HEK293 (cell line): ENCODE data around the gene TTC16.

ENCODE experiments used
- CTCF ChIA-PET: fragments of 350-600 bp; formaldehyde crosslinking; extraction: SDS; loops from one replicate; lab custom pipeline; 2021; ENCODE audit warnings: antibody characterized with exemption; lab: Yijun Ruan, JAX
- POLR2A ChIA-PET: fragments of 300-600 bp; formaldehyde crosslinking; extraction: SDS; loops from one replicate; lab custom pipeline; 2020; ENCODE audit warnings: antibody characterized with exemption, inconsistent platforms; lab: Yijun Ruan, JAX
- H3K27ac ChIP-seq: fragments of 200-500 bp; sonication (Bioruptor generic); 2 replicates; pipeline ENCODE4 v1.5.1; 2014; ENCODE audit warnings: low read depth, low read length, control low read depth, inconsistent platforms; ENCODE audit errors: extremely low read depth
- H3K36me3 ChIP-seq, 2 experiments: fragments of 200-500 bp in 1 of 2; sonication (Bioruptor generic) in 1 of 2; 1 replicate in 1 of 2; 2 replicates in 1 of 2; pipeline ENCODE4 v1.5.1; 2014 to 2017; ENCODE audit warnings: inconsistent platforms in 2 of 2, low read length in 2 of 2; ENCODE audit not compliant: control insufficient read depth in 2 of 2, insufficient read depth in 1 of 2
- H3K4me1 ChIP-seq: fragments of 200-500 bp; sonication (Bioruptor generic); 2 replicates; pipeline ENCODE4 v1.5.1; 2014; ENCODE audit warnings: mild to moderate bottlenecking, low read length, inconsistent platforms; ENCODE audit not compliant: control insufficient read depth, insufficient read depth
- H3K4me3 ChIP-seq: 2 replicates; pipeline ENCODE4 v1.5.1; 2011; ENCODE audit warnings: low read depth, mild to moderate bottlenecking, control low read depth, low read length, moderate library complexity
- H3K9me3 ChIP-seq: fragments of 200-500 bp; sonication (Bioruptor generic); 2 replicates; pipeline ENCODE4 v1.5.1; 2014; ENCODE audit warnings: low read depth, low read length, inconsistent platforms; ENCODE audit not compliant: control insufficient read depth, insufficient read depth
- BCL11A ChIP-seq: fragments of 450-650 bp; formaldehyde crosslinking; IDR thresholded peaks from 2 replicates; pipeline ENCODE4 v1.5.1; 2016; ENCODE audit warnings: low read depth, missing biosample characterization, missing genetic modification characterization
- EGR2 ChIP-seq: fragments of 450-650 bp; formaldehyde crosslinking; IDR thresholded peaks from 2 replicates; pipeline ENCODE4 v1.5.1; 2016; ENCODE audit warnings: low read depth, missing biosample characterization, missing genetic modification characterization
- ELK4 ChIP-seq: IDR thresholded peaks from 2 replicates; pipeline ENCODE4 v1.6.1; 2011; ENCODE audit warnings: mild to moderate bottlenecking, low read depth, low read length, borderline replicate concordance
- SP7 ChIP-seq: fragments of 450-650 bp; formaldehyde crosslinking; IDR thresholded peaks from 2 replicates; pipeline ENCODE4 v1.5.1; 2016; ENCODE audit warnings: missing biosample characterization, missing genetic modification characterization
- TRIM28 ChIP-seq: IDR thresholded peaks from 2 replicates; pipeline ENCODE4 v1.6.1; 2011; ENCODE audit warnings: low read length, control low read depth, borderline replicate concordance
- YY1 ChIP-seq: fragments of 450-650 bp; formaldehyde crosslinking; IDR thresholded peaks from 2 replicates; pipeline ENCODE4 v1.5.1; 2018; ENCODE audit warnings: missing biosample characterization, missing genetic modification characterization
- ZFHX2 ChIP-seq: fragments of 450-650 bp; formaldehyde crosslinking; conservative IDR thresholded peaks from 2 replicates; pipeline ENCODE4 v1.5.1; 2016; ENCODE audit warnings: missing biosample characterization, missing genetic modification characterization
- ZNF16 ChIP-seq: fragments of 450-650 bp; formaldehyde crosslinking; IDR thresholded peaks from 2 replicates; pipeline ENCODE4 v1.5.1; 2016; ENCODE audit warnings: low read depth, missing biosample characterization, missing genetic modification characterization
- ZNF2 ChIP-seq: fragments of 450-650 bp; formaldehyde crosslinking; IDR thresholded peaks from 2 replicates; pipeline ENCODE4 v1.5.1; 2016; ENCODE audit warnings: missing biosample characterization, missing genetic modification characterization
- ZNF214 ChIP-seq: fragments of 450-650 bp; formaldehyde crosslinking; IDR thresholded peaks from 2 replicates; pipeline ENCODE4 v1.5.1; 2017; ENCODE audit warnings: missing biosample characterization, mild to moderate bottlenecking, missing genetic modification characterization, borderline replicate concordance
- ZNF248 ChIP-seq: fragments of 450-650 bp; formaldehyde crosslinking; IDR thresholded peaks from 2 replicates; pipeline ENCODE4 v1.5.1; 2017; ENCODE audit warnings: missing biosample characterization, missing genetic modification characterization
- ZNF335 ChIP-seq: fragments of 450-650 bp; formaldehyde crosslinking; conservative IDR thresholded peaks from 2 replicates; pipeline ENCODE4 v1.5.1; 2016; ENCODE audit warnings: missing biosample characterization, missing genetic modification characterization
- ZNF341 ChIP-seq: fragments of 450-650 bp; formaldehyde crosslinking; IDR thresholded peaks from 2 replicates; pipeline ENCODE4; 2016; ENCODE audit warnings: low read depth, missing biosample characterization, missing genetic modification characterization
- ZNF366 ChIP-seq: fragments of 450-650 bp; formaldehyde crosslinking; conservative IDR thresholded peaks from 2 replicates; pipeline ENCODE4 v1.5.1; 2016; ENCODE audit warnings: missing biosample characterization, missing genetic modification characterization
- ZNF488 ChIP-seq: fragments of 450-650 bp; formaldehyde crosslinking; IDR thresholded peaks from 2 replicates; pipeline ENCODE4 v1.5.1; 2016; ENCODE audit warnings: missing biosample characterization, missing genetic modification characterization
- ZNF548 ChIP-seq: fragments of 450-650 bp; formaldehyde crosslinking; IDR thresholded peaks from 2 replicates; pipeline ENCODE4 v1.5.1; 2016; ENCODE audit warnings: missing biosample characterization, missing genetic modification characterization
- ZNF555 ChIP-seq: fragments of 450-650 bp; formaldehyde crosslinking; conservative IDR thresholded peaks from 2 replicates; pipeline ENCODE4 v1.5.1; 2017; ENCODE audit warnings: missing biosample characterization, mild to moderate bottlenecking, missing genetic modification characterization, inconsistent platforms
- ZNF558 ChIP-seq: fragments of 450-650 bp; formaldehyde crosslinking; IDR thresholded peaks from 2 replicates; pipeline ENCODE4 v1.5.1; 2016; ENCODE audit warnings: missing biosample characterization, missing genetic modification characterization
- ZNF580 ChIP-seq: fragments of 450-650 bp; formaldehyde crosslinking; IDR thresholded peaks from 2 replicates; pipeline ENCODE4 v1.5.1; 2016; ENCODE audit warnings: missing biosample characterization, missing genetic modification characterization
- ZNF792 ChIP-seq: fragments of 450-650 bp; formaldehyde crosslinking; IDR thresholded peaks from 2 replicates; pipeline ENCODE4 v1.5.1; 2016; ENCODE audit warnings: missing biosample characterization, missing genetic modification characterization
- ZSCAN16 ChIP-seq: fragments of 450-650 bp; formaldehyde crosslinking; IDR thresholded peaks from 2 replicates; pipeline ENCODE4 v1.5.1; 2016; ENCODE audit warnings: missing biosample characterization, missing genetic modification characterization

Gene TTC16

GRCh38 chr9:127753148-127753547 is 37.3 kb downstream of the TTC16 start:
- H3K4me3 ChIP-seq = no peak overlapping the region
- CTCF ChIA-PET = interaction anchor here (2.0 kb wide), 1 partner anchor 18 kb away, joined by 8 read pairs; the partner anchor contains the start of gene TOR2A

GRCh38 chr9:127753622-127754021 is 37.7 kb downstream of the TTC16 start:
- ChIA-PET POLR2A (interaction anchor here (1.1 kb wide), 1 partner anchor 18 kb away, joined by 5 read pairs; no protein-coding TSS in a partner anchor), CTCF (interaction anchor here (0.6 to 2.0 kb wide), 2 partner anchors 19 to 189 kb away, joined by 4 to 8 read pairs; partner anchors contain the start of gene TOR2A)
- TF ChIP-seq ZNF548 = no peak
- no peak for TF ChIP-seq BCL11A
- TF ChIP-seq ZNF16 (tag by site-specific recombination) = no peak
- TF ChIP-seq ZNF792 (tag by site-specific recombination) = no peak
- no peak for TF ChIP-seq ZNF555 (tag by site-specific recombination)
- no peak for TF ChIP-seq ZNF580
- TF ChIP-seq ZNF214 (tag by site-specific recombination) = no peak
- TF ChIP-seq ZNF335 = no peak
- no peak for TF ChIP-seq ELK4
- no peak for TF ChIP-seq ZNF488
- no peak for TF ChIP-seq ZNF366
- TF ChIP-seq ZSCAN16 (tag by site-specific recombination) = no peak
- no peak for TF ChIP-seq ZNF558 (tag by site-specific recombination)
- TF ChIP-seq YY1 (tag by site-specific recombination) = no peak
- no peak for TF ChIP-seq SP7 (tag by site-specific recombination)
- no peak for TF ChIP-seq ZNF2 (tag by site-specific recombination)
- TF ChIP-seq ZNF248 (tag by site-specific recombination) = no peak
- no peak for TF ChIP-seq ZNF341 (tag by site-specific recombination)
- Histone ChIP-seq H3K4me3 (no peak overlapping the region), H3K4me1 (0 out of 2 replicates have a peak, but pooled peaks cover 2% of the 10 kb centered on the region), H3K9me3 (no peaks in the 10 kb centered on the region), H3K36me3 (no peaks in the 10 kb centered on the region), H3K27ac (no peak overlapping the region)

More at GRCh38 chr9:127753148-127753547, 37.3 kb downstream of the TTC16 start:
- POLR2A ChIA-PET = no interaction called here
- Histone ChIP-seq H3K36me3 (no peaks in the 10 kb centered on the region), H3K27ac (no peak overlapping the region), H3K4me1 (0 out of 2 replicates have a peak, but pooled peaks cover 2% of the 10 kb centered on the region), H3K9me3 (no peaks in the 10 kb centered on the region)
- TF ChIP-seq EGR2 (tag by site-specific recombination) = peak; percentile 86
- no peak for TF ChIP-seq TRIM28
- TF ChIP-seq ZFHX2 (tag by site-specific recombination) = peak; percentile 71
